HEK293 (cell line): ENCODE measurements around the gene SPTLC3.

ENCODE experiments used
- CTCF ChIA-PET: fragments of 350-600 bp; formaldehyde crosslinking; extraction: SDS; loops from one replicate; lab custom pipeline; 2021; ENCODE audit warnings: antibody characterized with exemption; lab: Yijun Ruan, JAX
- POLR2A ChIA-PET: fragments of 300-600 bp; formaldehyde crosslinking; extraction: SDS; loops from one replicate; lab custom pipeline; 2020; ENCODE audit warnings: antibody characterized with exemption, inconsistent platforms; lab: Yijun Ruan, JAX
- H3K27ac ChIP-seq: fragments of 200-500 bp; sonication (Bioruptor generic); 2 replicates; pipeline ENCODE4 v1.5.1; 2014; ENCODE audit warnings: low read depth, low read length, control low read depth, inconsistent platforms; ENCODE audit errors: extremely low read depth
- H3K36me3 ChIP-seq, 2 experiments: fragments of 200-500 bp in 1 of 2; sonication (Bioruptor generic) in 1 of 2; 1 replicate in 1 of 2; 2 replicates in 1 of 2; pipeline ENCODE4 v1.5.1; 2014 to 2017; ENCODE audit warnings: inconsistent platforms in 2 of 2, low read length in 2 of 2; ENCODE audit not compliant: control insufficient read depth in 2 of 2, insufficient read depth in 1 of 2
- H3K4me1 ChIP-seq: fragments of 200-500 bp; sonication (Bioruptor generic); 2 replicates; pipeline ENCODE4 v1.5.1; 2014; ENCODE audit warnings: mild to moderate bottlenecking, low read length, inconsistent platforms; ENCODE audit not compliant: control insufficient read depth, insufficient read depth
- H3K4me3 ChIP-seq: 2 replicates; pipeline ENCODE4 v1.5.1; 2011; ENCODE audit warnings: low read depth, mild to moderate bottlenecking, control low read depth, low read length, moderate library complexity
- H3K9me3 ChIP-seq: fragments of 200-500 bp; sonication (Bioruptor generic); 2 replicates; pipeline ENCODE4 v1.5.1; 2014; ENCODE audit warnings: low read depth, low read length, inconsistent platforms; ENCODE audit not compliant: control insufficient read depth, insufficient read depth
- HOXA7 ChIP-seq: sonication (generic); formaldehyde crosslinking; IDR thresholded peaks from 2 replicates; pipeline ENCODE4 v1.8.1; 2022; ENCODE audit warnings: missing genetic modification reagents, borderline replicate concordance
- MEIS1 ChIP-seq: sonication (generic); formaldehyde crosslinking; IDR thresholded peaks from 2 replicates; pipeline ENCODE4 v1.8.1; 2022; ENCODE audit warnings: missing genetic modification reagents, mild to moderate bottlenecking, borderline replicate concordance
- SALL2 ChIP-seq: fragments of 450-650 bp; formaldehyde crosslinking; IDR thresholded peaks from 2 replicates; pipeline ENCODE4 v1.5.0; 2017; ENCODE audit warnings: missing biosample characterization, mild to moderate bottlenecking, missing genetic modification characterization, borderline replicate concordance
- ZIC2 ChIP-seq: fragments of 450-650 bp; formaldehyde crosslinking; IDR thresholded peaks from 2 replicates; pipeline ENCODE4 v1.5.1; 2016; ENCODE audit warnings: missing biosample characterization, missing genetic modification characterization
- ZNF132 ChIP-seq: fragments of 450-650 bp; formaldehyde crosslinking; IDR thresholded peaks from 2 replicates; pipeline ENCODE4 v1.5.1; 2017; ENCODE audit warnings: missing biosample characterization, missing genetic modification characterization, borderline replicate concordance
- ZNF514 ChIP-seq: fragments of 450-650 bp; formaldehyde crosslinking; IDR thresholded peaks from 2 replicates; pipeline ENCODE4 v1.5.1; 2016; ENCODE audit warnings: missing biosample characterization, missing genetic modification characterization
- ZNF623 ChIP-seq: fragments of 450-650 bp; formaldehyde crosslinking; IDR thresholded peaks from 2 replicates; pipeline ENCODE4 v1.5.1; 2016; ENCODE audit warnings: missing biosample characterization, missing genetic modification characterization
- ZNF654 ChIP-seq: fragments of 450-650 bp; formaldehyde crosslinking; IDR thresholded peaks from 2 replicates; pipeline ENCODE4 v1.5.1; 2016; ENCODE audit warnings: low read depth, missing biosample characterization, missing genetic modification characterization
- ZNF677 ChIP-seq: fragments of 450-650 bp; IDR thresholded peaks from 2 replicates; pipeline ENCODE4 v1.5.0; 2018; ENCODE audit warnings: missing biosample characterization, mild to moderate bottlenecking, missing genetic modification characterization, moderate library complexity
- ZNF701 ChIP-seq: fragments of 450-650 bp; formaldehyde crosslinking; IDR thresholded peaks from 2 replicates; pipeline ENCODE4 v1.5.1; 2016; ENCODE audit warnings: missing biosample characterization, missing genetic modification characterization
- ZNF837 ChIP-seq: fragments of 450-650 bp; formaldehyde crosslinking; IDR thresholded peaks from 2 replicates; pipeline ENCODE4 v1.5.1; 2016; ENCODE audit warnings: missing biosample characterization, missing genetic modification characterization
- ZXDB ChIP-seq: fragments of 450-650 bp; formaldehyde crosslinking; IDR thresholded peaks from 2 replicates; pipeline ENCODE4 v1.5.1; 2016; ENCODE audit warnings: missing biosample characterization, missing genetic modification characterization
- TF ChIP-seq, protein P1 (sequence below): fragments of 450-650 bp; formaldehyde crosslinking; IDR thresholded peaks from 2 replicates; pipeline ENCODE4 v1.5.1; 2016; ENCODE audit warnings: missing biosample characterization, missing genetic modification characterization
- TF ChIP-seq, protein P2 (sequence below): IDR thresholded peaks from 2 replicates; pipeline ENCODE4 v1.6.1; 2011; ENCODE audit warnings: mild to moderate bottlenecking, low read depth, low read length, borderline replicate concordance
- TF ChIP-seq, protein P3 (sequence below): fragments of 450-650 bp; formaldehyde crosslinking; IDR thresholded peaks from 2 replicates; pipeline ENCODE4 v1.5.1; 2016; ENCODE audit warnings: missing biosample characterization, missing genetic modification characterization
- TF ChIP-seq, protein P4 (sequence below): fragments of 450-650 bp; formaldehyde crosslinking; conservative IDR thresholded peaks from 2 replicates; pipeline ENCODE4 v1.5.1; 2016; ENCODE audit warnings: low read depth, missing biosample characterization, missing genetic modification characterization
- TF ChIP-seq, protein P5 (sequence below): fragments of 450-650 bp; formaldehyde crosslinking; IDR thresholded peaks from 2 replicates; pipeline ENCODE4 v1.5.1; 2017; ENCODE audit warnings: missing biosample characterization, missing genetic modification characterization
- TF ChIP-seq, protein P6 (sequence below): fragments of 450-650 bp; formaldehyde crosslinking; IDR thresholded peaks from 2 replicates; pipeline ENCODE4 v1.5.1; 2016; ENCODE audit warnings: missing biosample characterization, missing genetic modification characterization

The SPTLC3 gene

DNA sequence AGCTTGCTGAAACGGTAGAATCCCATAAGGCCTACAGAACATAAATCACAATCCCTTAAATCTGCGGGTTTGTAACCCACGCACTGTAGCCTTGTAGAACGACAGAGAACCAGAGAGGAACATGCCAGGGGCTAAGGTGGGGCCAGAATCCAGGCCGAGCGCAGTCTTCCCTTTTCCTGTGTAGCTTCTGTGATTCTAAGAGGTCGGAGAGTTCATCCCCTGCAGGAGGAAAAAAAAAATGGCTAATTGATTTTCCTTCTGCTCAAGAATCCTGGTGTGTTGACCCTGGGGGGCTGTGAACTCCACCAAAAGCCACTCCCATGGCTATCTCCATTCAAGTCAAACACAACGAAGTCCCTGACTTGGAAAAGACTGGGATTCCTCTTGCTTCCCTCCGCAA lies 96.3 kb downstream of the SPTLC3 start (continued):
- TF ChIP-seq, protein P1, sequence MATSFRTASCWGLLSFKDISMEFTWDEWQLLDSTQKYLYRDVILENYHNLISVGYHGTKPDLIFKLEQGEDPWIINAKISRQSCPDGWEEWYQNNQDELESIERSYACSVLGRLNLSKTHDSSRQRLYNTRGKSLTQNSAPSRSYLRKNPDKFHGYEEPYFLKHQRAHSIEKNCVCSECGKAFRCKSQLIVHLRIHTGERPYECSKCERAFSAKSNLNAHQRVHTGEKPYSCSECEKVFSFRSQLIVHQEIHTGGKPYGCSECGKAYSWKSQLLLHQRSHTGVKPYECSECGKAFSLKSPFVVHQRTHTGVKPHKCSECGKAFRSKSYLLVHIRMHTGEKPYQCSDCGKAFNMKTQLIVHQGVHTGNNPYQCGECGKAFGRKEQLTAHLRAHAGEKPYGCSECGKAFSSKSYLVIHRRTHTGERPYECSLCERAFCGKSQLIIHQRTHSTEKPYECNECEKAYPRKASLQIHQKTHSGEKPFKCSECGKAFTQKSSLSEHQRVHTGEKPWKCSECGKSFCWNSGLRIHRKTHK, result no peak
- TF ChIP-seq ZNF701 (tag by site-specific recombination), result no peak

DNA sequence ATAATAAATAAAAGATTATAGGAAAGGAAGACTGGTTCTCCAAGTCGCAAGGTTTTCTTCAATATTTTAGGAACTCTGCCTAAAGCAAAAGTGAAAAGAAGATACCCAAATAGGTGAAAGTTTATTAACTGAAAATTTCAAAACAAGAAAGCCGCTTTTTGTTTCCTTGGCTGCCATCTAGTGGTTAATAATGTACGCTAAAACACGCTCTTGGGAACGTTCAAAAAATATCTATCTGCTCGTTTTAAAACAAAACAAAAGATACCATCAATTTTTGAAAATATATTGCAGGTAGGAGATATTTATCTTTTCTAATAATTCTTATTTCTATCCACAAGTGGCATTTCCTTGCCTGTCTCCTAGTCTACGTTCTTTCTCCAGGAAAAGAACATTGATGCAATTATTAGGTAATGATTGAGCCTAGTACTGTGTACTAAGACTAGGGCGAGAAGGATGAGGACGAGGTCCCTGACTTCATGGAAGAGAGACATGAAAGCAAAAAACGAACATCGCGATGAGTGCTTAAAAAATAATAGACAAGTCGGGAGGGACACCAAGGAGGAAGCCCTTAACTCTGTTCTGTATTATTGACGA lies 97.2 kb downstream of the SPTLC3 start:
- H3K4me3 ChIP-seq, result no peak overlapping the region
- no peaks in the 10 kb centered on the region for H3K36me3 ChIP-seq
- no peaks in the 10 kb centered on the region for H3K9me3 ChIP-seq
- no peaks in the 10 kb centered on the region for H3K4me1 ChIP-seq
- TF ChIP-seq ZNF654 (tag by site-specific recombination), result peak; percentile 62
- TF ChIP-seq ZNF132, result no peak
- no peak for TF ChIP-seq ZNF677
- CTCF ChIA-PET, result interaction anchor here (0.7 to 3.2 kb wide), 7 partner anchors 11 to 1449 kb away, joined by 3 to 42 read pairs (median 3); no protein-coding TSS in a partner anchor
- POLR2A ChIA-PET, result no interaction called here
- H3K27ac ChIP-seq, result no peak overlapping the region

DNA sequence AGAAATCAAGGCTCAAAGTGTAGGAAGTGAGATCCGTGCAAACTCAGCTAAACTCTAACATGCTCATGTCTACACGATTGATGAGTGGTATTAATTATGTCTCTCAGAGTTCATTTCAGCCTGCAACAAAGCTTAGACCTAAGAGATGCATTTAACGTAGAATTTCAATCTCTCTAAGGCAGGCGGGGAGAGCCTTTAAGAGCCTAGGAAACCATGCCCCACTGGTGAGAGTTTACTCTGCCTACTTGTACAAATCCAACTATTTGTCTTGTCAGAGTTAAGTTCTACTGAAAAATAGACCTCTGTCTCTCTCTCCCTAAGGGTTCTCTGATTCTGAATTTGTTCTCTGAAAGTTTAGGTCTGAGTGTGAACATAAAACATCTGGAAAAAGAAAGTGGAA lies 100.9 kb downstream of the SPTLC3 start:
- POLR2A ChIA-PET, result no interaction called here
- TF ChIP-seq, protein P2, sequence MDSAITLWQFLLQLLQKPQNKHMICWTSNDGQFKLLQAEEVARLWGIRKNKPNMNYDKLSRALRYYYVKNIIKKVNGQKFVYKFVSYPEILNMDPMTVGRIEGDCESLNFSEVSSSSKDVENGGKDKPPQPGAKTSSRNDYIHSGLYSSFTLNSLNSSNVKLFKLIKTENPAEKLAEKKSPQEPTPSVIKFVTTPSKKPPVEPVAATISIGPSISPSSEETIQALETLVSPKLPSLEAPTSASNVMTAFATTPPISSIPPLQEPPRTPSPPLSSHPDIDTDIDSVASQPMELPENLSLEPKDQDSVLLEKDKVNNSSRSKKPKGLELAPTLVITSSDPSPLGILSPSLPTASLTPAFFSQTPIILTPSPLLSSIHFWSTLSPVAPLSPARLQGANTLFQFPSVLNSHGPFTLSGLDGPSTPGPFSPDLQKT, result no peak
- TF ChIP-seq ZNF514 (tag by site-specific recombination), result no peak
- TF ChIP-seq, protein P3, sequence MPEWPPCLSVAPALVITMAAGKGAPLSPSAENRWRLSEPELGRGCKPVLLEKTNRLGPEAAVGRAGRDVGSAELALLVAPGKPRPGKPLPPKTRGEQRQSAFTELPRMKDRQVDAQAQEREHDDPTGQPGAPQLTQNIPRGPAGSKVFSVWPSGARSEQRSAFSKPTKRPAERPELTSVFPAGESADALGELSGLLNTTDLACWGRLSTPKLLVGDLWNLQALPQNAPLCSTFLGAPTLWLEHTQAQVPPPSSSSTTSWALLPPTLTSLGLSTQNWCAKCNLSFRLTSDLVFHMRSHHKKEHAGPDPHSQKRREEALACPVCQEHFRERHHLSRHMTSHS (tag by site-specific recombination), result no peak
- TF ChIP-seq ZIC2, result no peak
- no peak for TF ChIP-seq ZNF623 (tag by site-specific recombination)
- no peak for TF ChIP-seq SALL2 (tag by site-specific recombination)
- no peak for TF ChIP-seq ZXDB (tag by site-specific recombination)
- TF ChIP-seq, protein P4, sequence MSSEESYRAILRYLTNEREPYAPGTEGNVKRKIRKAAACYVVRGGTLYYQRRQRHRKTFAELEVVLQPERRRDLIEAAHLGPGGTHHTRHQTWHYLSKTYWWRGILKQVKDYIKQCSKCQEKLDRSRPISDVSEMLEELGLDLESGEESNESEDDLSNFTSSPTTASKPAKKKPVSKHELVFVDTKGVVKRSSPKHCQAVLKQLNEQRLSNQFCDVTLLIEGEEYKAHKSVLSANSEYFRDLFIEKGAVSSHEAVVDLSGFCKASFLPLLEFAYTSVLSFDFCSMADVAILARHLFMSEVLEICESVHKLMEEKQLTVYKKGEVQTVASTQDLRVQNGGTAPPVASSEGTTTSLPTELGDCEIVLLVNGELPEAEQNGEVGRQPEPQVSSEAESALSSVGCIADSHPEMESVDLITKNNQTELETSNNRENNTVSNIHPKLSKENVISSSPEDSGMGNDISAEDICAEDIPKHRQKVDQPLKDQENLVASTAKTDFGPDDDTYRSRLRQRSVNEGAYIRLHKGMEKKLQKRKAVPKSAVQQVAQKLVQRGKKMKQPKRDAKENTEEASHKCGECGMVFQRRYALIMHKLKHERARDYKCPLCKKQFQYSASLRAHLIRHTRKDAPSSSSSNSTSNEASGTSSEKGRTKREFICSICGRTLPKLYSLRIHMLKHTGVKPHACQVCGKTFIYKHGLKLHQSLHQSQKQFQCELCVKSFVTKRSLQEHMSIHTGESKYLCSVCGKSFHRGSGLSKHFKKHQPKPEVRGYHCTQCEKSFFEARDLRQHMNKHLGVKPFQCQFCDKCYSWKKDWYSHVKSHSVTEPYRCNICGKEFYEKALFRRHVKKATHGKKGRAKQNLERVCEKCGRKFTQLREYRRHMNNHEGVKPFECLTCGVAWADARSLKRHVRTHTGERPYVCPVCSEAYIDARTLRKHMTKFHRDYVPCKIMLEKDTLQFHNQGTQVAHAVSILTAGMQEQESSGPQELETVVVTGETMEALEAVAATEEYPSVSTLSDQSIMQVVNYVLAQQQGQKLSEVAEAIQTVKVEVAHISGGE (tag by site-specific recombination), result no peak
- no peak for TF ChIP-seq ZNF837 (tag by site-specific recombination)
- TF ChIP-seq, protein P5, sequence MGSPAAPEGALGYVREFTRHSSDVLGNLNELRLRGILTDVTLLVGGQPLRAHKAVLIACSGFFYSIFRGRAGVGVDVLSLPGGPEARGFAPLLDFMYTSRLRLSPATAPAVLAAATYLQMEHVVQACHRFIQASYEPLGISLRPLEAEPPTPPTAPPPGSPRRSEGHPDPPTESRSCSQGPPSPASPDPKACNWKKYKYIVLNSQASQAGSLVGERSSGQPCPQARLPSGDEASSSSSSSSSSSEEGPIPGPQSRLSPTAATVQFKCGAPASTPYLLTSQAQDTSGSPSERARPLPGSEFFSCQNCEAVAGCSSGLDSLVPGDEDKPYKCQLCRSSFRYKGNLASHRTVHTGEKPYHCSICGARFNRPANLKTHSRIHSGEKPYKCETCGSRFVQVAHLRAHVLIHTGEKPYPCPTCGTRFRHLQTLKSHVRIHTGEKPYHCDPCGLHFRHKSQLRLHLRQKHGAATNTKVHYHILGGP, result no peak
- no peak for TF ChIP-seq HOXA7
- TF ChIP-seq, protein P6, sequence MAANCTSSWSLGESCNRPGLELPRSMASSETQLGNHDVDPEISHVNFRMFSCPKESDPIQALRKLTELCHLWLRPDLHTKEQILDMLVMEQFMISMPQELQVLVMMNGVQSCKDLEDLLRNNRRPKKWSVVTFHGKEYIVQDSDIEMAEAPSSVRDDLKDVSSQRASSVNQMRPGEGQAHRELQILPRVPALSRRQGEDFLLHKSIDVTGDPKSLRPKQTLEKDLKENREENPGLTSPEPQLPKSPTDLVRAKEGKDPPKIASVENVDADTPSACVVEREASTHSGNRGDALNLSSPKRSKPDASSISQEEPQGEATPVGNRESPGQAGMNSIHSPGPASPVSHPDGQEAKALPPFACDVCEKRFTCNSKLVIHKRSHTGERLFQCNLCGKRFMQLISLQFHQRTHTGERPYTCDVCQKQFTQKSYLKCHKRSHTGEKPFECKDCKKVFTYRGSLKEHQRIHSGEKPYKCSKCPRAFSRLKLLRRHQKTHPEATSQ, result no peak
- TF ChIP-seq MEIS1, result no peak
- TF ChIP-seq, all 188 proteins: peak for 0
- CTCF ChIA-PET, result interaction anchor here (0.6 to 4.8 kb wide), 6 partner anchors 10 to 437 kb away, joined by 3 to 21 read pairs (median 6); no protein-coding TSS in a partner anchor
- no peaks in the 10 kb centered on the region for H3K4me1 ChIP-seq
- no peaks in the 10 kb centered on the region for H3K9me3 ChIP-seq
- H3K27ac ChIP-seq, result no peak overlapping the region
- no peak overlapping the region for H3K4me3 ChIP-seq
- H3K36me3 ChIP-seq, result no peaks in the 10 kb centered on the region
